Natural killer cell (primary cell): ENCODE results near the gene MAP4K3. TPM values are rescaled to one million over a fixed set of nuclear protein-coding genes. Genes with fewer than 3 reads are reported as not detected.
"Not testable (repeated sequence)": the region's sequence is repeated elsewhere in the genome, so short reads cannot be mapped to it uniquely, and the experiment has no call there.

ENCODE experiments used
- ATAC-seq, 3 donors: fragments of 150-1000 bp in 2 of 3; fragments of 200-7000 bp in 1 of 3; cut with Tn5 transposase; 1 replicate in 1 of 3; 2 replicates in 2 of 3; pipeline ENCODE4 v1.10.0; 2021; ENCODE audit warnings: mild to moderate bottlenecking in 2 of 3, moderate library complexity in 2 of 3
- DNase-seq, 2 donors: peaks; one replicate each; pipeline versions ENCODE4 v3.0.0 to v3.0.0-alpha.2; 2013 to 2021; ENCODE audit warnings: mixed read lengths in 1 of 2
- H3K27ac ChIP-seq: one replicate; pipeline ENCODE4 v1.5.1; 2013; ENCODE audit warnings: mild to moderate bottlenecking, low read length
- H3K27me3 ChIP-seq: one replicate; pipeline ENCODE4 v1.6.1; 2013; ENCODE audit warnings: low read length; ENCODE audit not compliant: control insufficient read depth, insufficient read depth
- H3K36me3 ChIP-seq: one replicate; pipeline ENCODE4 v1.6.1; 2013; ENCODE audit warnings: low read length; ENCODE audit not compliant: control insufficient read depth, insufficient read depth
- H3K4me1 ChIP-seq: one replicate; pipeline ENCODE4 v1.6.1; 2013; ENCODE audit warnings: low read length; ENCODE audit not compliant: control insufficient read depth, insufficient read depth
- H3K4me3 ChIP-seq: one replicate; pipeline ENCODE4 v1.5.1; 2013; ENCODE audit warnings: low read length
- H3K9me3 ChIP-seq: one replicate; pipeline ENCODE4 v1.6.1; 2013; ENCODE audit warnings: low read length; ENCODE audit not compliant: control insufficient read depth, insufficient read depth
- H3K27ac Mint-ChIP-seq, 2 donors: one replicate each; pipeline ENCODE4 v1.8.0; 2022; ENCODE audit warnings: mild to moderate bottlenecking in 2 of 2, mixed read lengths in 2 of 2, moderate library complexity in 1 of 2
- H3K27me3 Mint-ChIP-seq, 2 donors: one replicate each; pipeline ENCODE4 v1.8.0; 2022; ENCODE audit warnings: low read depth in 2 of 2, mixed read lengths in 2 of 2
- H3K36me3 Mint-ChIP-seq: one replicate; pipeline ENCODE4 v1.8.0; 2022; ENCODE audit warnings: mixed read lengths
- H3K4me1 Mint-ChIP-seq, 2 donors: one replicate each; pipeline ENCODE4 v1.8.0; 2022; ENCODE audit warnings: mixed read lengths in 2 of 2
- H3K4me3 Mint-ChIP-seq: one replicate; pipeline ENCODE4 v1.8.0; 2022; ENCODE audit warnings: mild to moderate bottlenecking, moderate library complexity, mixed read lengths
- H3K9me3 Mint-ChIP-seq, 2 donors: one replicate each; pipeline ENCODE4 v1.8.0; 2022; ENCODE audit warnings: mixed read lengths in 2 of 2
- CTCF ChIP-seq: fragments of 200-600 bp; IDR thresholded peaks from one replicate; pipeline ENCODE4 v1.8.0; 2022; ENCODE audit warnings: antibody characterized with exemption
- WGBS: methylation state at CpG from one replicate; pipeline ENCODE4 v1.1.7; 2013; ENCODE audit warnings: missing lambda C conversion rate; ENCODE audit not compliant: insufficient coverage; 5-methylcytosine and 5-hydroxymethylcytosine counted together
- intact Hi-C: fragments of 100-400 bp; cut with micrococcal nuclease; formaldehyde crosslinking; loops from one replicate; pipeline ENCODE4 v1.14.2; 2022
- total RNA-seq, 4 donors: library from RNA; stranded (reverse); fragments of 120-200 nt in 1 of 4; gene quantifications; one replicate each; pipeline versions ENCODE4 v1.2.3 to v1.2.4, GENCODE V29; 2013 to 2022

MAP4K3 gene
- total RNA-seq, 3 donors from 2014 or later (not counting 1 experiment from before 2014, with no cell fraction given), result 17.3 to 25.9 (median 20.3) TPM

- Histone ChIP-seq H3K27me3 (no peaks in the 10 kb centered on the region), H3K4me3 (no peak overlapping the region), H3K27ac (no peak overlapping the region), H3K4me1 (no peaks in the 10 kb centered on the region), H3K36me3 (no peaks in the 10 kb centered on the region), H3K9me3 (no peaks in the 10 kb centered on the region)
- Mint-ChIP-seq H3K27ac (no peak overlapping the region), H3K9me3 (no peaks in the 10 kb centered on the region), H3K36me3 (no peaks in the 10 kb centered on the region), H3K4me3 (no peak overlapping the region), H3K4me1 (peaks cover 20% of the 10 kb centered on the region in 2 donors), H3K27me3 (no peaks in the 10 kb centered on the region)
- WGBS, result 77% methylated on average over 2 of the region's 2 CpGs
- ATAC-seq, result no peak
- intact Hi-C loops, result no loop called here
- TF ChIP-seq CTCF, result no peak
- DNase-seq, result no peak
These were observed 44.4 kb downstream of the MAP4K3 start for GRCh38 chr2:39392672-39393071.

DNA sequence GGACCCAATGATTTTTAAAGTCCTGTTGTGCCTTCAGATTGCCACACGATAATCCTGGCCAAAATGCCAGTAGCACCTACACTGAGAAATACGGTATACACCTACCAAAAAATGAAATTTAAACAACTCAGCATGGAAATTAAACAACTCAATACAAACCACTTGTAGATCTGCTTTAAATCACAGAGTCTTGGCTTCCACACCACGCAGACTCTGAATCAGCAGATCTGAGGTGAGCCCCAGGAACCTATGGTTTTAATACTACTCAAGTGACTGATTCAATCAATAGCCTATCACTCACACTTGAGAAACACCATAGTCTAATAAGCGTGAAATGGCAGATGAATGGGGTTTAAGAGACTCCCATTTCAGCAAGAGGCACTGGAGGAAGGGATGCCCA lies 46.9 kb downstream of the MAP4K3 start:
- TF ChIP-seq CTCF, result no peak
- H3K4me1 Mint-ChIP-seq, result peaks cover 14 to 21% of the 10 kb centered on the region in 2 donors
- WGBS, result 91% methylated on average over 4 of the region's 4 CpGs

GRCh38 chr2:39386064-39386463 lies 51.0 kb downstream of the MAP4K3 start:
- H3K4me3 Mint-ChIP-seq, result no peak overlapping the region
- no peak for TF ChIP-seq CTCF
- no peaks in the 10 kb centered on the region for H3K27me3 Mint-ChIP-seq
- no peak overlapping the region for H3K4me3 ChIP-seq
- H3K27ac Mint-ChIP-seq, result no peak overlapping the region
- H3K27me3 ChIP-seq, result no peaks in the 10 kb centered on the region
- intact Hi-C loops, result no loop called here
- H3K36me3 Mint-ChIP-seq, result no peaks in the 10 kb centered on the region
- H3K4me1 Mint-ChIP-seq, result peaks cover 14 to 35% of the 10 kb centered on the region in 2 donors
- H3K4me1 ChIP-seq, result no peaks in the 10 kb centered on the region
- no peak for DNase-seq
- no peak for ATAC-seq
- no peak overlapping the region for H3K27ac ChIP-seq
- peaks cover 2% of the 10 kb centered on the region for H3K9me3 ChIP-seq
- no peaks in the 10 kb centered on the region for H3K9me3 Mint-ChIP-seq
- no peaks in the 10 kb centered on the region for H3K36me3 ChIP-seq

More for the DNA sequence above, 46.9 kb downstream of the MAP4K3 start:
- H3K27ac ChIP-seq, result no peak overlapping the region
- ATAC-seq (no peak), DNase-seq (no peak)
- intact Hi-C loops, result no loop called here
- no peak overlapping the region for H3K4me3 ChIP-seq
- H3K36me3 Mint-ChIP-seq, result no peaks in the 10 kb centered on the region
- no peaks in the 10 kb centered on the region for H3K4me1 ChIP-seq
- no peak overlapping the region for H3K4me3 Mint-ChIP-seq
- H3K9me3 ChIP-seq, result peaks cover 2% of the 10 kb centered on the region
- H3K27me3 ChIP-seq, result no peaks in the 10 kb centered on the region
- H3K27ac Mint-ChIP-seq, result no peak overlapping the region
- no peaks in the 10 kb centered on the region for H3K9me3 Mint-ChIP-seq
- H3K27me3 Mint-ChIP-seq, result no peaks in the 10 kb centered on the region
- H3K36me3 ChIP-seq, result no peaks in the 10 kb centered on the region

DNA sequence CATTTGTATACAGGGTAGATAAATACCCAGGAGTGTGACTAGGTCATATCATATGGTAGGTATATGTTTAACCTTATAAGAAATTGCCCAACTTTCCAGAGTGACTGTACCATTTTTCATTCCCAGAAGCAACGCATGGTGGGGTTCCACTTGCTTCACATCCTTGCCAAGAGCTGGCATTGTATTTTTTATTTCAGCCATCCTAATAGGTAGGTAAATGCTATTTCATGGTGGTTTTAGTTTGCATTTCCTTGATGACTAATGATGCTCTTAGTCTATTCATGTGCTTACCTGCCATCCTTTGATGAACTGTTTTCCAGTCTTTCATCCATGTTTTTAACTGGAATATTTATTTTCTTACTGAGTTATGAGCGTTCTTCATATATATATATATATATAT lies 51.9 kb downstream of the MAP4K3 start:
- no peak for ATAC-seq

DNA sequence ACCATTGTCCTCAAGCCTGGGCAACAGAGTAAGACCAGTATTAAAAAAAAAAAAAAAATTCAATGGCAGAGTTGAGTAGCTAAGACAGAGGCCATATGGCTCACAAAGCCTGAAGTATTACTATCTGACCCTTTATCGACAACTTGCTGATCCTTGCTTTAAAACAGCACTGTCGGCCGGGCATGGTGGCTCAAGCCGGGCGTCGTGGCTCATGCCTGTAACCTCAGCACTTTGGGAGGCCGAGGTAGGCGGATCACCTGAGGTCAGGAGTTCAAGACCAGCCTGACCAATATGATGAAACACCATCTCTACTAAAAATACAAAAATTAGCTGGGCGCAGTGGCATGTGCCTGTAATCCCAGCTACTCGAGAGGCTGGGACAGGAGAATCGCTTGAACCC lies 53.0 kb downstream of the MAP4K3 start:
- H3K4me1 Mint-ChIP-seq, result peaks cover 23 to 42% of the 10 kb centered on the region in 2 donors
- intact Hi-C loops, H3K9me3 Mint-ChIP-seq, DNase-seq, H3K27ac ChIP-seq, H3K36me3 Mint-ChIP-seq, H3K9me3 ChIP-seq, H3K27me3 Mint-ChIP-seq, H3K4me1 ChIP-seq, H3K27ac Mint-ChIP-seq, H3K36me3 ChIP-seq, ATAC-seq, H3K4me3 Mint-ChIP-seq, H3K27me3 ChIP-seq, H3K4me3 ChIP-seq: not testable (repeated sequence)
- 97% methylated on average over 11 of the region's 11 CpGs for WGBS

More for the DNA sequence above, 51.9 kb downstream of the MAP4K3 start:
- TF ChIP-seq CTCF, result no peak
- H3K36me3 Mint-ChIP-seq, result no peaks in the 10 kb centered on the region
- intact Hi-C loops, result no loop called here
- H3K36me3 ChIP-seq, result no peaks in the 10 kb centered on the region
- H3K4me1 Mint-ChIP-seq, result peaks cover 15 to 41% of the 10 kb centered on the region in 2 donors
- no peak overlapping the region for H3K4me3 ChIP-seq
- H3K27me3 Mint-ChIP-seq, result no peaks in the 10 kb centered on the region
- H3K4me3 Mint-ChIP-seq, result no peak overlapping the region
- peaks cover 2% of the 10 kb centered on the region for H3K9me3 ChIP-seq
- no peak overlapping the region for H3K27ac ChIP-seq
- no peak overlapping the region for H3K27ac Mint-ChIP-seq
- no peaks in the 10 kb centered on the region for H3K9me3 Mint-ChIP-seq
- no peaks in the 10 kb centered on the region for H3K27me3 ChIP-seq
- WGBS, result 100% methylated on average over 1 of the region's 2 CpGs
- DNase-seq, result no peak
- no peaks in the 10 kb centered on the region for H3K4me1 ChIP-seq
